C4-2B (cell line): ENCODE results near the gene CYP3A5.
"Not testable (repeated sequence)": the region's sequence is repeated elsewhere in the genome, so short reads cannot be mapped to it uniquely, and the experiment has no call there.

Experiments used
- H3K27ac ChIP-seq: fragments of 450-650 bp; 2 replicates; pipeline ENCODE4 v1.5.1; 2017
- CTCF ChIP-seq: fragments of 450-650 bp; conservative IDR thresholded peaks from 2 replicates; pipeline ENCODE4 v1.5.1; 2017; ENCODE audit warnings: mild to moderate bottlenecking
- ZFX ChIP-seq: fragments of 450-650 bp; IDR thresholded peaks from 2 replicates; pipeline ENCODE4 v1.6.1; 2017

CYP3A5 gene

GRCh38 chr7:99674995-99675742 is 4.6 kb downstream of the CYP3A5 start:
- TF ChIP-seq ZFX (no peak), CTCF (no peak)
- no peak overlapping the region for H3K27ac ChIP-seq

GRCh38 chr7:99672573-99672972 is 7.2 kb downstream of the CYP3A5 start:
- TF ChIP-seq ZFX (no peak), CTCF (no peak)

GRCh38 chr7:99669782-99670181 is 10.0 kb downstream of the CYP3A5 start:
- no peak overlapping the region for H3K27ac ChIP-seq
- TF ChIP-seq ZFX: no peak
- no peak for TF ChIP-seq CTCF

More at GRCh38 chr7:99672573-99672972, 7.2 kb downstream of the CYP3A5 start:
- H3K27ac ChIP-seq: no peak overlapping the region

GRCh38 chr7:99668541-99668940 is 11.3 kb downstream of the CYP3A5 start:
- TF ChIP-seq CTCF (no peak), ZFX (no peak)

GRCh38 chr7:99667179-99667578 is 12.6 kb downstream of the CYP3A5 start:
- no peak overlapping the region for H3K27ac ChIP-seq
- TF ChIP-seq CTCF (no peak), ZFX (no peak)

More at GRCh38 chr7:99668541-99668940, 11.3 kb downstream of the CYP3A5 start:
- H3K27ac ChIP-seq: no peak overlapping the region

- no peak for TF ChIP-seq CTCF
- TF ChIP-seq ZFX: no peak
- no peak overlapping the region for H3K27ac ChIP-seq
These were observed 13.8 kb downstream of the CYP3A5 start for GRCh38 chr7:99666013-99666395.

GRCh38 chr7:99665312-99666012 is 14.3 kb downstream of the CYP3A5 start:
- TF ChIP-seq ZFX: no peak
- no peak for TF ChIP-seq CTCF
- no peak overlapping the region for H3K27ac ChIP-seq

- not testable (repeated sequence) for H3K27ac ChIP-seq
These were observed 21.9 kb downstream of the CYP3A5 start for GRCh38 chr7:99657879-99658278.

- H3K27ac ChIP-seq: not testable (repeated sequence)
These were observed 25.2 kb downstream of the CYP3A5 start for GRCh38 chr7:99654626-99655025.
